ENCODE data around the gene LILRB5.
"Not testable (repeated sequence)": the region's sequence is repeated elsewhere in the genome, so short reads cannot be mapped to it uniquely, and the experiment has no call there.

LILRB5 gene

GRCh38 chr19:54274516-54274915 lies 17.4 kb upstream of the LILRB5 start:
- DNase-seq: not testable (repeated sequence)

DNA sequence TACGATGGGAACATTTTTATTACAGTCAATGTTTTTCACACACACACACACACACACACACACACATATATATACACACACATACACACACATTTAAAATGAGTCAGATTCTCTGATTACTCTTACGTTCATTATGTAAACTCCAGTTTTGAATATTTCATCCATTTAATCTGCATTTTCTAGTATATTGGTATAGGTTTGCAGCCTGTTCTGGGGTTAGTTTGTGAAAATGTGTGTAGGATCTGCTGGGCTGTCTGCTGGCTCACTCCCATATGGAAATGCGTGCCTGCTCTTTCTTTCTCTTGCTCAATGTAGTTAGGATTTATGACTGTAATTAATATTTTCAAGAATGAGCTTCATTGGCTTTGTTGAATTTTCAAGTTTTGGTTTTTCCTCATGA lies 16.7 kb upstream of the LILRB5 start:
- DNase-seq: no peak

GRCh38 chr19:54272181-54272580 lies 15.1 kb upstream of the LILRB5 start:
- not testable (repeated sequence) for DNase-seq

GRCh38 chr19:54271587-54271986 lies 14.5 kb upstream of the LILRB5 start:
- DNase-seq: not testable (repeated sequence)

GRCh38 chr19:54271106-54271505 lies 14.0 kb upstream of the LILRB5 start:
- no peak for DNase-seq

GRCh38 chr19:54268936-54269335 lies 11.9 kb upstream of the LILRB5 start:
- no peak for DNase-seq

DNA sequence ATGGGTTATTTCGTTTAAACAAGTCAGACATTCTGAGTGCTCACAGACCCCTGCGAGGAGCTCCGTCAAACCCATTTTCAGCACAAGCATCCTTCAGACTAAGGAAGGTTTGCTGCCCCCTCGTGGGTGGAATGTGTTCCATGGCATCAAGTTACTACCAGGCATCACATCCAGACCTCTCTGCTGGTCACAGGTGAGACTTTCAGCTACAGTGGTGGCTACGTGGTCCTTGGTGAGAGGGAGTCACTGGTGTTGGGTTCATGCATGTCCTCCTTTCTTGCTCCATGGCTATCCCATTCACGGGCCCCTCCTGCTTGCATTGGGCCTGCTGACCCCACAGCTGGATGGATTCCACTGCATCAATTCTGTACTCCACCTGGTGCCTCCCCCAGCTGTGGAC lies 9.1 kb upstream of the LILRB5 start:
- peak; percentile 46 for DNase-seq

DNA sequence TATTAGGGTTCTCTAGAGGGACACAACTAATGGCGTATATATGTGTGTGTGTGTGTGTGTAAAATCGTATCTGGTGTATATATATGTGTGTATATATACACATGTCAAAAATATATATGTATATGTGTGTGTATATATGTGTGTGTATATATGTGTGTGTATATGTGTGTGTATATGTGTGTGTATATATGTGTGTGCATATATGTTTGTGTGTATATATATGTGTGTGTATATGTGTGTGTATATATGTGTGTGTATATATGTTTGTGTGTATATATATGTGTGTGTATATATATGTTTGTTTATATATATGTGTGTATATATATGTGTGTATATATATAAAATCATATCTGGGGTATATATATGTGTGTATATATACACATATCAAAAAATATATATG lies 5.4 kb upstream of the LILRB5 start:
- no peak for DNase-seq

DNA sequence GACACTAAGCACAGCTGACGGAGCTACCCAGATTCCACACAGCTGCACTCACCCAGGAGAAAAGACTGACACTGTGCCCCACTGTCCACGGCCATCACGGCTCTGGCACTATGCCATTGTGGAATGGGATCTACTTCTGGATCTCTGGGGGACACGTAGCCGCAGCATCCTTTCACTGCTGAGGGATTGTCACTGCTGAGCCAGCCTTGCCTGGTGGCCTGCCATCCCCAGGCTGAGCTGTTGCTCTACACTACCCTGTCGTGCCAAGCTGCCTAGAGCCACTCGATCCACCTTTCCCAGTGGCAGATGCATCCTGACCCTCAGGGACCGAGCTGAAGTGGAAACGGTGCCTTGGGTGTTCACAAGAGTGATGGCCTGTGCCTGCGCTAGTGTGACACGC lies 5.0 kb upstream of the LILRB5 start:
- no peak for DNase-seq

- DNase-seq: no peak
Measured at GRCh38 chr19:54256250-54257115, 590 bp downstream of the LILRB5 start.

- no peak for DNase-seq
Measured at GRCh38 chr19:54255105-54255775, 1.8 kb downstream of the LILRB5 start.

DNA sequence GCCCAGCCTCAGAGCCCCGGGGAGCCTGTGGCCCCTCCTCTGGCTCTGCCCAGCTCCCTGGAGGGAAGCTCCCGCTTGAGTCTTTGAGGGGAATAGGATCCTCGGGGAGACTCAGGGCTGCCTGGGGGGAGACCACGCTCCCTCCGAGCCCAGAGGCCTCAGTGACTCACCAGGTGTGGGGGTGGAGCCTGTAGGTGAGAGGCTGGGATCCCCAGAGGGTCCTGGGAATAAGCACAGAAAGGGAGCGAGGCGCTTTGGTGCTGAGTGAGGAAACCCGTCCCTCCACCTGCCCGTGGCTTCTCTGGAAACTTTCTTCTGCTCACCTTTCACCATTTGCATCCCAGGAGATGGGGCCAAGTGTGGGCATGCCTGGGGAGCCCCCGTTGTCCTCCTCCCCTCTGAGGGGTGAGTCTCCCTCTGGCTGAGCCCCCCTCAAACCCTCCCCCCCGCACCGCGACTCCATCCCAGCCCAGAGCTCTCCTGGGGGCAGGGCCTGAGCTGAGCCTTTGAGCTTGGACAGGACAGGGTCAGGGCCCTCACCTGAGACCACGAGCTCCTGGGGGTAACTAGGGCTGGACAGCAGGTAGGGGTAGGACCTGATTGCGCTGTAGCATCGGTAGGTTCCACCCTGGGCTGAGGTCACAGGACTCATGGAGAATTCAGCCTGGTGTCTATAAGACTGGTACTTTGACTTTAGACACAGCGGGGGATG lies 2.7 kb downstream of the LILRB5 start:
- DNase-seq: no peak

- DNase-seq: no peak
Measured at GRCh38 chr19:54253331-54254194, 3.5 kb downstream of the LILRB5 start.

DNA sequence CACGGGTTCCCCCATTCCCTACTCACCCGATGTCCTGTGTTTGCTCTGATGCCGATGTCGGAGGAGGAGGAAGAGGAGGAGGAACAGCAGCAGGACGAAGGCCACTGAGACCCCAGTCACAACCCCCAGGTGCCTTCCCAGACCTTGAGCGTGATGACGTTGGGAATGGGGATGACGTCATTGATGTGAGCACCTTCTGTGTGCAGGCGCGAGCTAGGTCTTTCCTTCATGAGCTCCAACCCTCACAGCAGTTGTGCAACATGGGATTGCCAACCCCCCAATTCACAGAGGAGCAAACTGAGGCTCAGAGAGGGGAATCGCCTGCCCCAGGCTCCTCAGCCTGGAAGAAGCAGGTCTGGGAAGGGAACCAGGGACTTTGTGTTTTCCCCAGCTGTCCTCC lies 4.2 kb downstream of the LILRB5 start:
- DNase-seq: no peak

GRCh38 chr19:54252243-54252642 lies 4.8 kb downstream of the LILRB5 start:
- no peak for DNase-seq

DNA sequence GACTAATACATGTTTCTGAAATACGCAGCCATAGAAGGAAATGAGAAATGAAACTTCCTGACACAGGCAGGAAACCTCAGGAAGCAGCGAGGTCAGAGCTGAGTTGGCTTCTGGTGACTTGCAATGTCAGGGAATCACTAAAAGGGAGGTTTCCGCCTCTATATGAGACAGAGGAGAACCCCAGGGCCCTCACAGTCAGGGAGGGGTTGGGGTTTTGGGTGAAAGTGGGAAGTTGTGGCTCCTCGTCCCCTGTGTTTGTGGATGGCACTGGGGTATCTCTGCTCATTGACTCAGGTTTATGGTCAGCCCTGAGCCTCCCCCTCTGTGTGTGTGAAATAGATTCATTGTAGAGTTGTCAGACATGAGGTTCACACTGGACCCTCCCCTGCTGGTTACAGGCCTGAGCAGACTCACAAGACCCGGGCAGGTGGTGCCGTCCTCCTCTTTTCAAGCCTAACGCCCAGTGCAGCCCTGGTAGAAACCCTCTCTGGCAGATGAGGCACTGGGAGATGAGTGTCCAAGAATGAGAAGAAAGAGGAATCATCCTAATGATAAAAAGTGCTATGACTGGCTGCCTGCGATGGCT lies 9.0 kb downstream of the LILRB5 start:
- no peak for DNase-seq

DNA sequence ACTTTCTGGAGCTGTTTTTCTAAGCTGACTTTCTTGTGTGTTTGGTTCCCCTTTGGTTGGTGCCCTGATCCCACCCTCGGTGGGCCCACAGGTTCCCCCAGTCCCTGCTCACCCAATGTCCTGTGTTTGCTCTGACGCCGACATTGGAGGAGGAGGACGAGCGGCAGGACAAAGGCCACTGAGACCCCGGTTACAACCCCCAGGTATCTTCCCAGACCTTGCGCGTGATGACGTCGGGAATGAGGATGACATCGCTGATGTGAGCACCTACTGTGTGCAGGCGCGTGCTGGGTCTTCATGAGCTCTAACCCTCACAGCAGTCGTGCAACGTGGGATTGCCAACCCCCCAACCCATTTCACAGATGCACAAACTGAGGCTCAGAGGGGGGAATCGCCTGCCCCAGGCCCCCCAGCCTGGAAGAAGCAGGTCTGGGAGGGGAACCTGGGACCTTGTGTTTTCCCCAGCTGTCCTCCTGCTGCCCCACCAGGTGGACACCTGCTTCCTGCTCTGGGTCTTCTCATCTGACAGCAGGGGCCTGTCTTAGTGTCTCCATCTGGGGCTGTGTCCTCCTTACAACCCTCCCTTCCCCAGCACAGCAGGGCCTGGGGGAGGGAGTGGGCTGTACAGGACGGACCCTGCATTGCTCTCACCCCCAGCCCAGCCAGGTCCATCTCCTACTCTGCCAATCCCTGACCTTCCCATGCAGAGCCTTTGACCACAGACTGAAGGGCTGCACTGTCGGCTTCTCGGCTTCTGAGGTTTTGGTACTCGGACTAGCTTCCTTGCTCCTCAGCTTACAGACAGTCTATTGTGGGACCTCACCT lies 9.8 kb downstream of the LILRB5 start:
- DNase-seq: no peak

DNA sequence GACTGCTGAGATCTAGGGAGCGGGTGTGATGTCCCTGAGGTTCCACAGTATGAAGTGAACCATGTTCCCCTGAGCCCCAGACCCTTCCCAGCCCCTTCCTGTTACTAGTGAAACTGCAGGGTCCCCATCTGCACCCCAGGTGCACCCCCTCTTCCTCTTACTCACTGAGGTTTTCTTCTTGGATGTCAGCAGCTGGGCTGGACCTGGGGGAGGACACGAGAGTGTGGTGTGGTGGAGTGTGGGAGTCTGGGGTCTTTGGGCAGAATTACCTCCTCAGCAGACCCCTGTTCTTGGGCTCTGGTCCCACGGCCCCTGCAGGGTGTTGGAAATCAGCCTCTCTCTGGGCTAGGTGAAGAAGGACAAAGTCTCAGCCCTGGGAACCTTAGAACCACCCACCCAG lies 11.1 kb downstream of the LILRB5 start:
- no peak for DNase-seq

GRCh38 chr19:54243809-54244208 lies 13.3 kb downstream of the LILRB5 start:
- not testable (repeated sequence) for DNase-seq

GRCh38 chr19:54242646-54243045 lies 14.4 kb downstream of the LILRB5 start, which contains the start of gene LILRA6:
LILRA6 (minus strand) TSS chr19:54242790.
- DNase-seq: not testable (repeated sequence)

DNA sequence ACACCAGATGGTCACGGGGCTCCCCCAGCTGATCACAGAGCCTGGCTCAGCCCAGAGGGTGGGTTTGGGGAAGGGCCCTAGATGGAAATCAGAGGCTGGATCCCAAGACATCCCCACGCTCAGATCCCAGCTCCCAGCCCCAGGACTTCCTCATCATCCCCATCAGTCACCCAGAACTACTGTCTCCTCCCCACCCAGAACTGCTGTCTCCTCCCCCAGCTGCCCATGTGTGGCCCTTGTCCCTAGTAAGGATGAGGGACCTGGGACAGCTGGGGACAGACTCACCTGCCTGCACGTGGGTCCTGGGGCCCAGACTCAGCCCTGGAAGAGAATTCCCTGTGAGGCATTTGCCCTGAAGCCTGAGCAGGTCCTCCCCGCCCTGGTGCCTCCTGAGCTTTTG lies 14.8 kb downstream of the LILRB5 start:
- not testable (repeated sequence) for DNase-seq

All from NCI-H146 (cell line).